ENCODE data around the gene THEMIS.

The THEMIS gene

DNA sequence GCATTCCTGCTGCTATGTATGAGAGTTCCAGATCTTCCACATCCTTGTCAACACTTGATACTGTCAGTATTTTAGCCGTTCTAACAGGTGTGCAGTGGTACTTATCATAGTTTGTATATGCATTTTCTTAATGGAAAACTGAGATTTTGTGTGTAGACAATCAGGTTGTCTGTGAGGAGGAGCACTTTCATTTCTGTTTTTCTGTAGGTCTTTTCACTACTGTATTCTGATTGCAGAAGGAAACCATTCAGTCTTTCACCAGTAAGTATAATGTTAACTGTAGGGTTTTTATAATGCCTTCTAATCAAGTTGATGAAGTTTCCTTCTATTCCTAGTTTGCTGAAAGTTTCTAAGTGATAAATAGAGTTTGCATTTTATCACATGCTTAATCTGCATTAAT is 216.4 kb downstream of the THEMIS start:
- no peaks in the 10 kb centered on the region for H3K9me3 ChIP-seq (ENCODE audit: low read depth, low read length)
- no peak overlapping the region for H3K9ac ChIP-seq (ENCODE audit: insufficient read length)
- H3K36me3 ChIP-seq (ENCODE audit: insufficient read depth, low read length) = no peaks in the 10 kb centered on the region
- TF ChIP-seq EZH2 (IDR thresholded peaks at IDR 0.05) (no peak), FOXP2 (optimal IDR thresholded peaks at IDR 0.05; ENCODE audit: control extremely low read depth, extremely low read length, insufficient read depth) (no peak)
- no peak overlapping the region for H3K27ac ChIP-seq
- no peak for DNase-seq (ENCODE audit: low read depth, low spot score)
- no peak overlapping the region for H3K4me3 ChIP-seq
